M059J (cell line): Measurements from ENCODE around the gene OR5M3. TPM values are rescaled to one million over a fixed set of nuclear protein-coding genes. Genes with fewer than 3 reads are reported as not detected.

Experiments
- DNase-seq: peaks from one replicate; pipeline ENCODE4 v3.0.0-alpha.2; 2012; ENCODE audit warnings: low read depth
- total RNA-seq: library from RNA; depleted of rRNA; stranded (reverse); fragments of >200 nt; shearing (Covaris generic); gene quantifications from 2 replicates; pipeline ENCODE4 v1.2.3, GENCODE V29; 2014; rRNA removed

The OR5M3 gene
- total RNA-seq: not detected in 2 replicates

- DNase-seq: no peak
Measured at GRCh38 chr11:56473252-56473651, at the start of gene OR5M3. OR5M3 (minus strand) TSS chr11:56473352; CDS start chr11:56470497, 2,855 bp downstream.

GRCh38 chr11:56522008-56522407, 48.9 kb upstream of the OR5M3 start:
- no peak for DNase-seq

- no peak for DNase-seq
Measured at GRCh38 chr11:56513280-56513679, 40.1 kb upstream of the OR5M3 start.

GRCh38 chr11:56509439-56509838, 36.3 kb upstream of the OR5M3 start:
- DNase-seq: no peak

- no peak for DNase-seq
Measured at GRCh38 chr11:56497010-56497409, 23.9 kb upstream of the OR5M3 start.

GRCh38 chr11:56495117-56495516, 22.0 kb upstream of the OR5M3 start:
- no peak for DNase-seq

GRCh38 chr11:56491270-56491669, 18.1 kb upstream of the OR5M3 start, which contains the start of gene OR5M8:
OR5M8 (minus strand) TSS chr11:56491370; CDS start chr11:56491370, 0 bp downstream.
- no peak for DNase-seq

GRCh38 chr11:56486801-56487200, 13.6 kb upstream of the OR5M3 start:
- DNase-seq: no peak

- DNase-seq: no peak
Measured at GRCh38 chr11:56474729-56475235, 1.6 kb upstream of the OR5M3 start.

- DNase-seq: no peak
Measured at GRCh38 chr11:56457076-56457475, 16.1 kb downstream of the OR5M3 start.

GRCh38 chr11:56453521-56453920, 19.6 kb downstream of the OR5M3 start:
- DNase-seq: no peak

Other genes with a start within 250 kb of the OR5M3 start
- not detected in 2 replicates for gene OR5T2, start 239.1 kb downstream of the OR5M3 start, total RNA-seq
- gene OR5T3, start 221.1 kb downstream of the OR5M3 start, total RNA-seq: not detected in 2 replicates
- gene OR5T1, start 199.2 kb downstream of the OR5M3 start, total RNA-seq: not detected in 2 replicates
- not detected in 2 replicates for gene OR8H1, start 181.1 kb downstream of the OR5M3 start, total RNA-seq
- gene OR8K3, start 158.2 kb downstream of the OR5M3 start, total RNA-seq: not detected in 2 replicates
- not detected in 2 replicates for gene OR8K1, start 127.3 kb downstream of the OR5M3 start, total RNA-seq
- not detected in 2 replicates for gene OR8J1, start 119.1 kb downstream of the OR5M3 start, total RNA-seq
- gene OR8U1, start 97.7 kb downstream of the OR5M3 start, total RNA-seq: not detected in 2 replicates
- not detected in 2 replicates for gene OR5AL1, start 60.7 kb downstream of the OR5M3 start, total RNA-seq
- gene OR5M8, start 18.0 kb upstream of the OR5M3 start, total RNA-seq: not detected in 2 replicates
- not detected in 2 replicates for gene OR5M11, start 69.9 kb upstream of the OR5M3 start, total RNA-seq
- not detected in 2 replicates for gene OR5M10, start 104.4 kb upstream of the OR5M3 start, total RNA-seq
- not detected in 2 replicates for gene OR5M1, start 141.5 kb upstream of the OR5M3 start, total RNA-seq
- gene OR5AP2, start 169.1 kb upstream of the OR5M3 start, total RNA-seq: not detected in 2 replicates
- not detected in 2 replicates for gene OR5AR1, start 190.3 kb upstream of the OR5M3 start, total RNA-seq
- not detected in 2 replicates for gene OR9G1, start 225.7 kb upstream of the OR5M3 start, total RNA-seq